Measurements from ENCODE around the gene JARID2.
A peak's percentile ranks its signal among the peaks of the same experiment; 100 is the strongest.

Gene JARID2

DNA sequence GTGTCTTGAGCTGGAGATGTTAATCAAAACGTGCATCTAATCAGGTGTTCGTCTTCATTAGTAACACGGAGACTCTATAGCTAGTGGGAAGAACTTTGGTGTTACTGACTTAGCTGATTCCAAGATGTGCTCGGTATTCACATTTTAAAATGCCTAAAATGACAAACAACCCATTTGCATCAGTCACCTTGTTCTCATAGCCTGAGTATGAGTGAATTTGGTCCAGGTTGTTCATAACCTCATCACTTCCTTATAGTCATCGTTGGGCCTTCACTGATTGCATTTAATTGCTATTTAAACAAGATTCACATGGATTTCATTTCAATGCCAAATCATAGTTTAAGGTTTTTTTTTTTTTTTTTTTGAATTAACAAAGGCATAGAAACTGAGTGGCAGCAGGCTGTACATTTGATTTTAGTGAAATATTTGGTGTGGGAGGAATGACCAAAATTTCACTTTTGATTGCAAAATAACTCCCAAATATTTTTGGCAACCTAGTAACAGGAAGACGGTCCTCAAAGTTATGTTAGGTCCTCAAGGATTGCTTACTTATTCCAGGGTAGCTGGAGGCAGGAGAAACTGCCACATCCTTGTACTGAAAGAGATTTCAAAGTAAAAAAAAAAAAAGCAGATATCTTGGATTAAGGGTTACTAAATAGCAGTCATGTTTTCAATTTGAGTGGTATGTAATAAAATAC lies 104.7 kb downstream of the JARID2 start:
- H3K9ac ChIP-seq (ENCODE audit: low read length): no peak overlapping the region
- peaks cover 1% of the 10 kb centered on the region for H3K4me1 ChIP-seq (ENCODE audit: control insufficient read depth, insufficient read depth, low read depth, low read length)
- no peak overlapping the region for H3K18ac ChIP-seq (ENCODE audit: low read depth in 1 of 2, low read length in 2 of 2)
- no peak overlapping the region for H2BK120ac ChIP-seq (ENCODE audit: low read depth, low read length)
- no peak for DNase-seq
- no peaks in the 10 kb centered on the region for H3K27me3 ChIP-seq (ENCODE audit: control insufficient read depth in 1 of 2, insufficient read depth in 1 of 2, low read length in 2 of 2)
- no peak overlapping the region for H3K14ac ChIP-seq (ENCODE audit: low read length in 2 of 2)
- 90% methylated on average over 5 of the region's 6 CpGs for WGBS
- H3K23ac ChIP-seq (ENCODE audit: low read length in 2 of 2): no peak overlapping the region
- no peak overlapping the region for H2BK5ac ChIP-seq (ENCODE audit: low read depth, low read length, poor library complexity, severe bottlenecking)
- no peak overlapping the region for H2BK12ac ChIP-seq (ENCODE audit: low read length in 2 of 2)
- no peak overlapping the region for H4K91ac ChIP-seq (ENCODE audit: low read length)
- H3K27ac ChIP-seq (ENCODE audit: low read length, poor library complexity, severe bottlenecking): no peak overlapping the region
- H2BK15ac ChIP-seq (ENCODE audit: low read depth, poor library complexity, severe bottlenecking): no peak overlapping the region
- no peak overlapping the region for H4K8ac ChIP-seq (ENCODE audit: low read length)
- no peak overlapping the region for H3K4me2 ChIP-seq (ENCODE audit: low read length, poor library complexity, severe bottlenecking)
- H3K9me3 ChIP-seq (ENCODE audit: control insufficient read depth, low read length): no peaks in the 10 kb centered on the region
- H2AFZ ChIP-seq (ENCODE audit: low read depth, low read length): no peak overlapping the region
- peaks cover 33% of the 10 kb centered on the region for H3K79me1 ChIP-seq (replicated peaks; ENCODE audit: low read length, poor library complexity, severe bottlenecking)
- no peak overlapping the region for H3K4me3 ChIP-seq (ENCODE audit: insufficient read depth in 1 of 2, low read depth in 1 of 2, low read length in 2 of 2)
- no peak overlapping the region for H2AK5ac ChIP-seq (ENCODE audit: low read length, severe bottlenecking)
- H3K4ac ChIP-seq (ENCODE audit: low read depth in 1 of 2, low read length in 2 of 2): no peak overlapping the region
- no peaks in the 10 kb centered on the region for H3K36me3 ChIP-seq (ENCODE audit: control insufficient read depth in 1 of 2, insufficient read depth in 2 of 2, low read depth in 1 of 2, low read length in 2 of 2)

GRCh38 chr6:15351631-15352030 lies 105.8 kb downstream of the JARID2 start:
- H3K14ac ChIP-seq (ENCODE audit: low read length in 2 of 2): no peak overlapping the region
- no CpG with 5 or more reads among the region's 3 CpGs for WGBS
- peak overlapping the region in 1 of 2 experiments; percentile 35 for H2BK12ac ChIP-seq (ENCODE audit: low read length in 2 of 2)

GRCh38 chr6:15352220-15352619 lies 106.4 kb downstream of the JARID2 start:
- Histone ChIP-seq H3K4me3 (ENCODE audit: insufficient read depth in 1 of 2, low read depth in 1 of 2, low read length in 2 of 2) (peak overlapping the region in 1 of 2 experiments; percentile 56), H3K4me1 (ENCODE audit: control insufficient read depth, insufficient read depth, low read depth, low read length) (peaks cover 1% of the 10 kb centered on the region), H3K23ac (ENCODE audit: low read length in 2 of 2) (peak overlapping the region in 1 of 2 experiments; percentile 50), H3K9me3 (ENCODE audit: control insufficient read depth, low read length) (no peaks in the 10 kb centered on the region), H3K4ac (ENCODE audit: low read depth in 1 of 2, low read length in 2 of 2) (no peak overlapping the region), H2BK120ac (ENCODE audit: low read depth, low read length) (no peak overlapping the region), H3K14ac (ENCODE audit: low read length in 2 of 2) (no peak overlapping the region), H3K18ac (ENCODE audit: low read depth in 1 of 2, low read length in 2 of 2) (peak overlapping the region in 1 of 2 experiments; percentile 26), H2AK5ac (ENCODE audit: low read length, severe bottlenecking) (no peak overlapping the region), H3K79me1 (replicated peaks; ENCODE audit: low read length, poor library complexity, severe bottlenecking) (peaks cover 34% of the 10 kb centered on the region), H2BK12ac (ENCODE audit: low read length in 2 of 2) (peak overlapping the region in 1 of 2 experiments; percentile 13), H3K36me3 (ENCODE audit: control insufficient read depth in 1 of 2, insufficient read depth in 2 of 2, low read depth in 1 of 2, low read length in 2 of 2) (no peaks in the 10 kb centered on the region), H3K27me3 (ENCODE audit: control insufficient read depth in 1 of 2, insufficient read depth in 1 of 2, low read length in 2 of 2) (no peaks in the 10 kb centered on the region), H3K9ac (ENCODE audit: low read length) (peak overlapping the region; percentile 74), H2AFZ (ENCODE audit: low read depth, low read length) (no peak overlapping the region), H2BK5ac (ENCODE audit: low read depth, low read length, poor library complexity, severe bottlenecking) (no peak overlapping the region), H4K91ac (ENCODE audit: low read length) (no peak overlapping the region), H3K4me2 (ENCODE audit: low read length, poor library complexity, severe bottlenecking) (no peak overlapping the region), H2BK15ac (ENCODE audit: low read depth, poor library complexity, severe bottlenecking) (no peak overlapping the region), H3K27ac (ENCODE audit: low read length, poor library complexity, severe bottlenecking) (no peak overlapping the region), H4K8ac (ENCODE audit: low read length) (no peak overlapping the region)
- WGBS: 76% methylated on average over 4 of the region's 4 CpGs
- DNase-seq: no peak

More at GRCh38 chr6:15351631-15352030, 105.8 kb downstream of the JARID2 start:
- H3K4ac ChIP-seq (ENCODE audit: low read depth in 1 of 2, low read length in 2 of 2): no peak overlapping the region
- no peak overlapping the region for H4K91ac ChIP-seq (ENCODE audit: low read length)
- peak overlapping the region in 1 of 2 experiments; percentile 56 for H3K4me3 ChIP-seq (ENCODE audit: insufficient read depth in 1 of 2, low read depth in 1 of 2, low read length in 2 of 2)
- peak; percentile 52 for DNase-seq
- no peak overlapping the region for H3K18ac ChIP-seq (ENCODE audit: low read depth in 1 of 2, low read length in 2 of 2)
- H3K79me1 ChIP-seq (replicated peaks; ENCODE audit: low read length, poor library complexity, severe bottlenecking): peaks cover 34% of the 10 kb centered on the region
- H3K23ac ChIP-seq (ENCODE audit: low read length in 2 of 2): no peak overlapping the region
- no peak overlapping the region for H2BK120ac ChIP-seq (ENCODE audit: low read depth, low read length)
- no peak overlapping the region for H2AK5ac ChIP-seq (ENCODE audit: low read length, severe bottlenecking)
- no peak overlapping the region for H2AFZ ChIP-seq (ENCODE audit: low read depth, low read length)
- H3K27ac ChIP-seq (ENCODE audit: low read length, poor library complexity, severe bottlenecking): no peak overlapping the region
- no peaks in the 10 kb centered on the region for H3K9me3 ChIP-seq (ENCODE audit: control insufficient read depth, low read length)
- H3K27me3 ChIP-seq (ENCODE audit: control insufficient read depth in 1 of 2, insufficient read depth in 1 of 2, low read length in 2 of 2): no peaks in the 10 kb centered on the region
- no peak overlapping the region for H2BK15ac ChIP-seq (ENCODE audit: low read depth, poor library complexity, severe bottlenecking)
- H2BK5ac ChIP-seq (ENCODE audit: low read depth, low read length, poor library complexity, severe bottlenecking): no peak overlapping the region
- peak overlapping the region; percentile 74 for H3K9ac ChIP-seq (ENCODE audit: low read length)
- peaks cover 1% of the 10 kb centered on the region for H3K4me1 ChIP-seq (ENCODE audit: control insufficient read depth, insufficient read depth, low read depth, low read length)
- H3K36me3 ChIP-seq (ENCODE audit: control insufficient read depth in 1 of 2, insufficient read depth in 2 of 2, low read depth in 1 of 2, low read length in 2 of 2): no peaks in the 10 kb centered on the region
- no peak overlapping the region for H3K4me2 ChIP-seq (ENCODE audit: low read length, poor library complexity, severe bottlenecking)
- H4K8ac ChIP-seq (ENCODE audit: low read length): no peak overlapping the region

DNA sequence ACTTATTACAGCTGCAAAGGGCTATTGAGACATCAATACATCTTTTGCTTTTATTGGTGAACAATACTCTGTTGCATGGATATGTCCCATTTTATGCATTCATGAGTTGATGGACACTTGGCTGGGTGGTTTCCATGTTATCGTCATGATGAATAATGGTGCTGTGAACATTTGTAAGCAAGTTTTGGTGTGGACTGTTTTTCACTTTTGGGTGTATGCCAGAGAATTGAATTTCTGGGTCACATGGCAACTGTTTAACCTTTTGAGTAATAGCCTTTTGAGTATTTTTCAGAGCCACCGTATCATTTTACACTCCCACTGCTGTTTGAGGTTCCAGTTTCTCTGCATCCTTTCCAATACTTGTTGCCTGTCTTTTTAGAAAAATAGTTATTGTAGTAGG lies 107.0 kb downstream of the JARID2 start:
- H3K27ac ChIP-seq (ENCODE audit: low read length, poor library complexity, severe bottlenecking): no peak overlapping the region
- DNase-seq: no peak
- no peak overlapping the region for H4K91ac ChIP-seq (ENCODE audit: low read length)
- H2AFZ ChIP-seq (ENCODE audit: low read depth, low read length): no peak overlapping the region
- peaks cover 1% of the 10 kb centered on the region for H3K4me1 ChIP-seq (ENCODE audit: control insufficient read depth, insufficient read depth, low read depth, low read length)
- H3K18ac ChIP-seq (ENCODE audit: low read depth in 1 of 2, low read length in 2 of 2): no peak overlapping the region
- H3K4me3 ChIP-seq (ENCODE audit: insufficient read depth in 1 of 2, low read depth in 1 of 2, low read length in 2 of 2): peak overlapping the region in 1 of 2 experiments; percentile 56
- no peak overlapping the region for H2BK5ac ChIP-seq (ENCODE audit: low read depth, low read length, poor library complexity, severe bottlenecking)
- WGBS: 98% methylated on average over 2 of the region's 2 CpGs
- H3K9me3 ChIP-seq (ENCODE audit: control insufficient read depth, low read length): no peaks in the 10 kb centered on the region
- H3K9ac ChIP-seq (ENCODE audit: low read length): no peak overlapping the region
- no peak overlapping the region for H2BK12ac ChIP-seq (ENCODE audit: low read length in 2 of 2)
- no peak overlapping the region for H4K8ac ChIP-seq (ENCODE audit: low read length)
- H3K14ac ChIP-seq (ENCODE audit: low read length in 2 of 2): no peak overlapping the region
- H3K79me1 ChIP-seq (replicated peaks; ENCODE audit: low read length, poor library complexity, severe bottlenecking): peaks cover 33% of the 10 kb centered on the region
- H2BK15ac ChIP-seq (ENCODE audit: low read depth, poor library complexity, severe bottlenecking): no peak overlapping the region
- H2AK5ac ChIP-seq (ENCODE audit: low read length, severe bottlenecking): no peak overlapping the region
- no peak overlapping the region for H3K4me2 ChIP-seq (ENCODE audit: low read length, poor library complexity, severe bottlenecking)
- H3K23ac ChIP-seq (ENCODE audit: low read length in 2 of 2): no peak overlapping the region
- no peak overlapping the region for H3K4ac ChIP-seq (ENCODE audit: low read depth in 1 of 2, low read length in 2 of 2)
- H3K27me3 ChIP-seq (ENCODE audit: control insufficient read depth in 1 of 2, insufficient read depth in 1 of 2, low read length in 2 of 2): no peaks in the 10 kb centered on the region
- no peaks in the 10 kb centered on the region for H3K36me3 ChIP-seq (ENCODE audit: control insufficient read depth in 1 of 2, insufficient read depth in 2 of 2, low read depth in 1 of 2, low read length in 2 of 2)
- no peak overlapping the region for H2BK120ac ChIP-seq (ENCODE audit: low read depth, low read length)

Measured in mesenchymal stem cell (in vitro differentiated cells and primary cell).